Measurements from ENCODE around the gene RIBC1.
"Not testable (repeated sequence)": the region's sequence is repeated elsewhere in the genome, so short reads cannot be mapped to it uniquely, and the experiment has no call there.

RIBC1 gene

DNA sequence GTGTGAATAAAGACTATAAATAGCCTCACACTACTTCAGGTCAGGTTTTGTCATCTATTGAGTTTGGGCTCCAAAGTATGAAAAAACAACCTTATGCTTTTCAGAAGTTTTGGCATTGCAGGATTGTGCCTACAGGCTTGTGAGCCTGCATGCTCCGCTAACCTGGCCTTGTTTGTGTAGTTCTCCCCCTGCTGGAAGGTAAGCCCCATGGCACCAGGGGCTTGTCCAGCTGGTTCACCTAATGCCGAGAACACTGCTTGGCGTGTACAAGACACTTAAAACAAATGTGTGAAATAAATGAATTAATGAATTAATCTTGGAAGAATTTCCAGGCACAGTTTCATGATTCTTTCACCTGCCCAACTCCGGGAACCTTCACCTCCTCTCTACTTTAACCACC lies 13.3 kb downstream of the RIBC1 start:
- DNase-seq (ENCODE audit: low spot score) = peak; percentile 71

DNA sequence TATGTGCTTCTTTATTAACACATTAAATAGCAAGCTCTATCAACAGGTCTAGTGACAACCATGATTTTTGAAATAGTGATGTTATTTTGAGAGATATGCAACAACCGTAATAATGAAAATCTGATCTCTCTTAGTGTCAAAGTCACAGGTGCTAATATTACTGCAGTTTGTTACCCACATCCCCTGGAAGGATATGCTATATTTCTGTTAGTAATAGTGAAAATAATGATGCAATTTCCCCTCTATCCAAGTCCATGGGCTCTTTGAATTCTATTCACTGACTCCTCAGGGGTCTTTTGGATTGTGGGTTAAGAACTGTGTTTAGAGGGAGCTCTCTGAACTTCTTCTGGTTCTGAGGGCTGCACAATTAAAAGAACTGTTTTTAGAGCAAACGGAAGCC lies 14.5 kb downstream of the RIBC1 start:
- DNase-seq (ENCODE audit: low spot score) = no peak

DNA sequence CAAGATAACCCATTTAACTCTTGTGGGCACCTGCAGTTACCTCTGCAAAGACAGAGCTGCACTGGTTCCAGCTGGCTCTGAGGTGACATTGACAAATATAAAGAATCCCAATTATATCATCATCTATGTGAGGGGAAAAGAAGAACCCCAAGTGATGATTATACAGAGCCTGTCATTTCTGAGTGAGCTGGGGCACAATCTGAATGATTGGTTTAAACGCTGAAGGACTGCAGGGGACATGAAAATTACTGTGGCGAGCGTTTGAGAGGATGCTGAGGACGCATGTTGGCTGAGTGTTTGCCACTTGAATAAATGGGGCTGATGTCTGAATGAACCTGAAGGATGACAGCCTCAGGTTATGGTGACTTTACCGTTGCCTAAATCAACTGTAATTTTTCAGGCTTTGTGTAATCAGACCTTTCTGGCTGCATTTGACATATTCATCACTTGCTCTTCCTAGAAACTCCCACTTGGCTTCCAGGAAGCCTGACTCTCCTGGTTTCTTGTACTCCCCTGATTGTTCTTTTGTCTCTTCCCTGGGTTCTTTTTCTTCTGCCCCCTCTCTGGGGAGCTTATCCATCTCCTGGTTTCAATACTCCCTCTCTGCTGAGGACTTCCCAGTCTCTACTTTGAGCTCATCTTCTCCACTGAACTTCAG lies 15.6 kb downstream of the RIBC1 start:
- no peak for DNase-seq (ENCODE audit: low spot score)

DNA sequence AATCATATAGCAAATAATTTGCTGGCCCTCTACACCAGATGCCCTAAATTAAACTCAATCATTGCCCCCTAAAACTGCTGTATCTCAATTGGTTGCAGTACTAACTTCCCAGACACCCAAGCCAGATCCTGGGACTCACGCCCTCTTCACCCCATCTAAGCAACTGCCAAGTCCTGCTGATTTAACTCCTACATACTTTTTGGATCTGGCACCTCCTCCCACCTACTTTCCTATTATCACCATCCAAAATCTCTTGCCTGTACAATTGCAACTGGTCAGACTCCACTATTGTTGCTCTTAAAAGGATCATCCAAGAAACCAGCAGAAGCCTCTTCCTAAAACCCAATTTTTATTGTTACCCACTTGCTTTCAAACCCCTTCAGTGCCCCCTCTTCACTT lies 16.2 kb downstream of the RIBC1 start:
- no peak for DNase-seq (ENCODE audit: low spot score)

DNA sequence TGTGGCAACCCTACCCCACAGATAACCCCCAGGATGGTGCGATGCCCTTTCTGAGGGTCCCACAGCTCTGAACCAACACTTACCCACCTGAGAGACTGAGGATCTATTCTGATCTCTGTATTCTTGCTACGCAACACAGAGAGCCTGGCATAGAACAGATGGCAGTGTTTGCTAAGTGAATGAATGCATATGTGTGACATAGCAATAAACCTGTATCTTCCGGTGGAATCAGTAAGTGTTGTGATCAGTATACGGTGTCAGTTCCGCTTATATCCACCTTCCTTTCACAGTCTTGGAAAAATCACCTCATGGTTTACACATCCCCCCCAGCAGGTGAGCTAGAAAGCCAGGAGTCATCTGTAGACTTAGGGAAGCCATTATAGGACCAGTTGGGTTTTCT lies 17.4 kb downstream of the RIBC1 start:
- DNase-seq (ENCODE audit: low spot score) = no peak

DNA sequence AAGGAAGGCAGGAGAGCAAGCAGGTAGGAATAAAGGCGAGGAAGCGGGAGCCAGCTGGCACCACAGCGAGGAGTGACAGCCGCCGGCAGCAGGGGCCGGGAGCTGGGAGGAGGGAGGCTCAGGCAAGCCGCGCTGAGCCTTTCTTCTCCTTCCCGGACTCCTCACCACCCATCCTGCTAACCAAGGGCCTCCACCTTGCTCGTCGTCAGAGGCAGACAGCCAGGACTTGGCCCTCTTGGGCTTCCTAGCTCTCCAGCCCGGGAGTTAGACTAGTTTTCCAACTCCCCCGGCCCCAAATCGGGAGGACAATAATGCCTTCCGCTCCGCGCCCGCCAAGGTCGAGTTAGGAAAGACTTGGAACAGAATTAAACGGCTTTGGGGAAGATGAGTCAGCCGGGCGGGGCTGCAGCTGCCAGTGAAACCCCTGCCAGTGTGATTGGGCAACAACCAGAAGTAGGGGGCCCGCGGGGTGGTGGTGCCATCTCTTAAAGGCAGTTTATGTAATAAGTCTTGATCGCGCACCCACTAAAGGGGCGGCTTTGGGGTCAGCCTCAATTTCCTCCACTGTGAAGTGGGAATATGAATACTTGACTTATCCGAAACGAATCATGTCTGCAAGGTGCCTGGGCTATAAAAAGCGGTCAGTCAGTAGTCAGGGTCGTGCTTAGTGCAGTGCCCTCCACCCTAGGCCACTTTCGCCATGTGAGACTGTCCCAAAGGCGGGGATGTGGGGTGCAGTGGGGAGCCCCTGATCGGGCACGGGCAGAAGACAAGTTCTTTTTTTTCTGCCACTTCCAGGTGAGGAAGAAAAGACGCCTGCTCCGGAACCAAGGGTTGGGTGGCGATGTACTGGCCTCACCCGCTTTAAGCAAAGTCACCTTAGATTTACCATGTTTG lies 18.2 kb downstream of the RIBC1 start:
- DNase-seq (ENCODE audit: low spot score) = peak; percentile 16

DNA sequence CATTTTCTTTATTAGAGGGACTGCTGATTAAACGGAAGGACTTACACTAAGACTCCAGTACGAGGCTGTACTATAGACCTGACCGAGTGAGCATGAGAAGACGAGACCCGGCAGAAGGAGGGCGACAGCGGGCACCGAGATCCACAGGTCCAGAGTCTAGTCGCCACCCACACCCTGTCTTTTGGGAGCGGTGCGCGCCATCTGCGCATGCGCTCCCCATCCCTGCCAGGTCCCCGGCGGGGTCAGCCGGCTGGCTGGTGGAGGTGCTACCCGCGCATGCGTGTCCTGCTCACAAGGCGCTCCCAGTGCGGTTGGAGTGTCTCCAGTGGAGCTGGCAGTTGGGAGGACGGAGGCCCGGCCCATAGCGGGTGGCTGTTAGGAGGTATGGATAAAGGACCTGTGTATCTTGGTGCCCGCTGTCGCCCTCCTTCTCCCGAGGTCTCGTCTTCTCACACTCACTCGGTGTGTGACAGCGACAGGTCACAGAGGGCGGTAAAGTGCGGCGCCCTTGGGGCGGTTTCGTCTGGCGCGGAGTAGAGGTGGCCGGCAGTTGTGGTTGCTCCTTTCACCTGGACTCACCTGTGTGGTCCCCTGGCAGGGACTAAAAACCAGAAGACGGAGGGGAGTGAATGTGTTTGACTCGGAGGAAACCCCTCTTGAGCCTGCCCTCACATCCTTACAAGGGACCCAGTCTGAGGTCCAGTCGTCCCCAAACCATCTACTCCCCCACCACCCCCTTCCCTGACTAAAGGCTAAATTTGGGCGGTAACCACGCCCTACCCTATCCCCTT lies 19.1 kb downstream of the RIBC1 start:
- DNase-seq (ENCODE audit: low spot score) = peak; percentile 77

DNA sequence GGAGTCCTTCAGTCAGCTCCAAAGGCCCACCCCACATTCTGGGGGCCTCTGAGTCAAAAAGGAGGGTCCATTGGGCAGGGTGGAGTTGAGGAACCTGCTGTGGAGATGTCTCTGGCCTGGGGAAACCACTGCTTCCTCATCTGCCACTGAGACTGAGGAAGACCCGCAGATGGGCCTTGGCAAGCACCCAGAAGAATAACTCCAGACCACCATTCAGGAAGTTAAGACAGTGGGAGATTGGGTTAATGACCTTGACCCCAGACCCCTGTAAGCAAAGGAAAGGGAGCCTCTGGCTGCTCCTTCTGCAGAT lies 19.6 kb downstream of the RIBC1 start:
- DNase-seq (ENCODE audit: low spot score) = no peak

DNA sequence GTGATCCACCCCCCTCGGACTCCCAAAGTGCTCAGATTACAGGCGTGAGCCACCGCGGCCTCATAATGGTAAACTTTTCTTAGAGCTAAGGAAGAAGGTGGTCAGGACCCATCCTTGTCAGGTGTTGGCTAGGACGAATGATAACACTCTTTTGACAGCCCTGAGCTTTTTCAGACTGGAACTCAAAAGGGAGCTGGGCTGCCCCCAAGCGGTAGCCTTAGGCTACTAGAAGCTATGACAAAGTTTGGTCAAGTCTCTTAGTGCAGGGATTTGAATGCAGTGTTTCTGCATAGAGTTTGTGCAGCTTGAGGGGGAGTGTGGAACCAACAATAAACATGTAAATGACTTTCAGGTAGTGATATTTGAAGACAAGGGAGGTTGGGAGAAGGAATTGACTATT lies 23.3 kb downstream of the RIBC1 start:
- peak; percentile 48 for DNase-seq (ENCODE audit: low spot score)

DNA sequence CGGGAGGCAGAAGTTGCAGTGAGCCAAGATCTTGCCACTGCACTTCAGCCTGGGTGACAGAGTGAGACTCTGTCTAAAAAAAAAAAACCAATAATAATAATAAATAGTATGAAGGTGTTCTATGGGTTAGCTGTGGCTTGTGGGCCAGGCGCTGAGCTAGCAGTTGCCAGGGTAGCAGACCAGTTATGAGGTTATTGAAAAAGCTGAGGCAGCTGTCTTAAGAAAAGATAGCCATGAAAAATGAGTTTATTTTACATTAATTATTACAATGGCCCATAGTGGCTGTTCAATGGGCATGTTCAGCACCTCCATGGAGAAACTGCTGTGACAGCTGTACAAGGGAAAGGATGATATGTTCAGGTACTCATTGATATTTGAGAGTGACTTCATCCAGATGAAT lies 24.8 kb downstream of the RIBC1 start:
- DNase-seq (ENCODE audit: low spot score) = no peak

DNA sequence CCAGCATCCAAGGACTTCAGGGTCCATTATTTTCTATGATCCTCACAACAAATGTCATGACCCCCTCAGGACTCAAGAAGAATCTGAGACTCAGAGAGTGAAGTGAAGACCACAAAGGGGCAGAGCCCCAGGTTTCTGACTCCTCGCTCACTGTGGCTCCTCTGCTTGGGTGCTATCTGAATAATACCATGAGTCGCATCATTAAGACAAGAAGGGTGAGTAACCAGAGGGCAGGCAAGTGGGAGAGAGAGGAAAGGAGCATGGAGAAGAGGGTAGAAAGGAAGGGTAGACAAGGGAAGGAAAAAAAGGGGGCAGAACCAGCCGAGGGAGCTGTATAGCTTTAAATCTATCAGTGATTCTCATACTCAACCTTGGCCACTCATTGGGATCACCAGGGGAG lies 27.0 kb downstream of the RIBC1 start:
- no peak for DNase-seq (ENCODE audit: low spot score)

DNA sequence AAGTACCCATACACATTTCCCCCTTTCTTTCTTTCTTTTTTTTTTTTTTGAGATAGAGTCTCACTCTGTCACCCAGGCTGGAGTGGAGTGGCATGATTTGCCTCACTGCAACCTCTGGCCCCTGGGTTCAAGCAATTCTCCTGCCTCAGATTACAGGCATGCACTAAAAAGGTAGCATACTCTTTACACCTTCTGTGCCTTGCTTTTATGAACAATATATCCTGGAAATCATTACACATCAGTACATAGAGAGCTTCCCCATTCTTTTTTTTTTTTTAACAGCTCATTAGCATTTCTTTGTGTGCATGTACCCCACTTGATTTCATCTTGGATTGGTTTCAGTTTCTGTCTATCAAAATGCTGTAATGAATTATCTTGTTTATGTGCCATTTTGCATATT lies 30.1 kb downstream of the RIBC1 start:
- no peak for DNase-seq (ENCODE audit: low spot score)

DNA sequence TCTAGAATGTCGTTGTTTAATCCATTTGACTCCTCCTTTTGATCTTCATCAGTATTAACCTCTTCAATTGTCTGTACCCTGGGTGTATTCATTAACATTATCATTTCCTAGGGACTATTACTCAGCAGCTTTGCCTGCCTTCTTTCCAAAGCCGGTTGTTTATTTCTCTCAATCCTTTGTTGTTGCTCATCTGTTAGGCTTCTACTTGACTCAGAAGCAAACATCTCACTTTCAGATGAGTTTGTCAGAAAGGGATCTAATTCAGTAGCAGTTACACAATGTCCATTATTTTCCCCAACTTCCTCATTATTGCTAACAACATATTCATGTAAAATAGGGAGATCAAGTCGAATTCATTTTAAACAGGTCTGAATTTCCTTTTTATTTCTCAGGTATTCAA lies 33.6 kb downstream of the RIBC1 start:
- DNase-seq (ENCODE audit: low spot score) = no peak

DNA sequence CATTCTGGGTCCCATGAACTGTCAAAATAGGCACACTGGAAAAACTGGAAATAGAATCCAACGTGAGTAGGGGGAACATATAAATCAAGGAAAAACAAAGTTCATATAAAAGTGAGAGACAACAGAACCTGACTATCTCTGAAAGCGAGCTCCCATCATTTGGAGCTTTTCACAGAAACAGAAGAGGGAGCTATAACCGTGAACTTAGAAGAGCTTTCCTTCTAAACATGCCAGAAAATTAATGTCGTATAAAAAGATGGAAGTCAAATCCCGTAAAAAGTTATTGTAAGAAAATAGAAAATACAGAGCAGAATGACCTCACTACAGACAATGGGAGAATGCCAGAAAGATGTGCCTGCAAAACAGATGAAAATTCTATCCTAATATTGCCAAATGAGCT lies 35.4 kb downstream of the RIBC1 start:
- no peak for DNase-seq (ENCODE audit: low spot score)

DNA sequence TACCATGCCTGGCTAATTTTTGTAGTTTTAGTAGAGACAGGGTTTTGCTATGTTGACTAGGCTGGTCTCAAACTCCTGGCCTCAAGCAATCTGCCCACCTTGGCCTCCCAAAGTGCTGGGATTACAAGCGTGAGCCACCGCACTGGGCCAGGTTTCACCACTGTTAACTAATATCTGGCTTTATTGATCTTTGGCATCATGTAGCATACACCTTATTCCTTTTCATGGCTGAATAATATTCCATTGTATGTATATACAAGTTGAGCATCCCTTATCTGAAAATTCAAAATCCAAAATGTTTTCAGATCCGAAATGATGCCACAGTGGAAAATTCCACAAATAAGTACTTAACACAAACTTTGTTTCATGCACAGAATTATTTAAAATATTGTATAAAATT lies 46.0 kb downstream of the RIBC1 start:
- not testable (repeated sequence) for DNase-seq (ENCODE audit: low spot score)

DNA sequence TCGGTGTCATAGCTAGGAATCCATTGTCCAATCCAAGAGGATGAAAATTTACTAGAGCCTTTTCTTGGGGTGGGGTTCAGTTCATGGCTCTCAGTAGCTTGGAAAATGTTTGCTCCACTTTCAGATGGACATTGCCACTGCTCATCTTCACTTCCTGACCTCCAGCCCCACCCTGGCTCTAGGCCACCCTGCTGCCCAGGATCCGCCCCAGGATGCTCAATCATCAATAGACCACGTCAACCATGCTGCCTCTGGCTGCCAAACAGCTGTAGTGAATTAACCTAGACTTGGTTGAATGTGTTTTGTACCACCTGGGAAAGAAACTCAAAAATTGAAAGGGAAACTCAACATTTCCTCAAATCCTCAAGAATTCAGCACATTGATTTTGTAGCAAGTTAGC lies 48.7 kb downstream of the RIBC1 start:
- no peak for DNase-seq (ENCODE audit: low spot score)

DNA sequence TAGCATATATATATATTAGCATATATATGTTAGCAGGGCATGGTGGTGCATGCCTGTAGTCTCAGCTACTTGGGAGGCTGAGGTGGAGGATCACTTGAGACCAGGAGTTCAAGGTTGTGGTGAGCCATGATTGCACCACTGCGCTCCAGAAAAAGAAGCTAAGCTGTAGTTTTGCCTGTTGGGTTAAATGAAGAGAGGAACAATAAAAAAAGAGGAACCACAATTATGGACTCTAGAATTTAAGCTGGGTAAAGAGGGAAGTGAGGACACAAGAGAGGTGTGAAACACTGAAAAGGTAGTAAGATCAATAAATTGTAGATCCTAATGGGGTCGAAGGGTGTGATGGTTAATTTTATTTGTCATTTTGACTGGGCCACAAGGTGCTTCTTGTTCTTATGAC lies 52.0 kb downstream of the RIBC1 start:
- DNase-seq (ENCODE audit: low spot score) = no peak

DNA sequence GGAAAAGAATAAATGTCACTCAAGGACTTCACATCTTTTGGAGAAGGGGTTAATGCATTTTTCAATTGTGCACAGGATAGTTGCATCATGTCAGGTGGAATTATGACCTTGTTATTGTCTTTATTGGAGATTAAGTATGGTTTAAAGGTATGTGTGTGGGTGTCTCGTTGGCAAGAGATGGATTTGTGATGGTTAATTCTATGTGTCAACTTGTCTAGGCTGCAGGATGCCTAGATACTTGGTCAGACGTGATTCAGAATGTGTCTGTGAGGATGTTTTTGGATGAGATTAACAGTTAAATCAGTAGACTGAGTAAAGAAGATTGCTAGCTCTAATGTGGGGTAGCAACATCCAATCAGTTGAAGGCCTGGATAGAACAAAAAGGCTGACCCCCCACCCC lies 53.7 kb downstream of the RIBC1 start:
- DNase-seq (ENCODE audit: low spot score) = no peak

DNA sequence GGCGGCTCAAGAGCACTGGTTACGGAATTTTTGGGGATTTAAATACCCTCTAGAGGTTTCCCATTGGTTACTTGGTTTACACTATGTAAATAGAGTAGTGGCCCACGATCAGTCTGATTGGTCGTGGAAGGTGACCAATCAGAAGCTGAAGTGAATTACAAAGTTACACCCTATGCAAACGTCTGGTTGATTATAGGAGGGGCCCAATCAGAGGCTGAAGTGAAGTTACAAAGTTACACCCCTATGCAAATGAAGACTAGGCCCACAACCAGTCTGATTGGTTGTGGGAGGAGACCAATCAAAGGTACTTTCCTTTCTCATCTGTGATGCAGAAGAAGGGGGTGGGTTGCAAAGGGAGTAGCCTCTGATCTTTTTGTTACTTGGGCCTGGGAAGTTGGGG lies 56.6 kb downstream of the RIBC1 start:
- no peak for DNase-seq (ENCODE audit: low spot score)

All from hematopoietic multipotent progenitor cell treated with erythropoietin and hydrocortisone succinate and interleukin-3 and kit ligand, for 15 days (in vitro differentiated cells).